ENCODE measurements around the gene OR52N4.

Gene OR52N4

DNA sequence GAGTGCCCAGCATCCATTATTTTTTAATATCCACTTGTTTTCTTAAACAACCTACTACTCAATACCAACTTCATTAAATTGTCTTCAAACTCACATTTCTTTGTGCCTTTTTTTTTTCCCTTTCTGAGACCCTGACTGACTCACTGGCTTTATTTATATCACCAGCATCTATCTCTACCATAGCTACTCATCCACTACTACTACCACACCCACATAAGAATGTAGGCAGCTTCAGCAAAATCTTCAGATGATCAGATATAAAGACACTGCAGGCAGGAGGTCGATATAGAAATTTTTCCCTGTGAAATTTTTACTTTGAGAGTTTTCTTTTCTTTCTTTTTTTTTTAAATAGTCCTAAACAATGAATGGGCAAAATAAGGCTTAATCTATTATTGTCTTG lies 15.6 kb upstream of the OR52N4 start:
- Histone ChIP-seq H3K9ac (ENCODE audit: low read length) (no peak overlapping the region), H3K4me3 (ENCODE audit: low read length) (no peak overlapping the region), H3K36me3 (ENCODE audit: control insufficient read depth, low read depth, low read length) (no peaks in the 10 kb centered on the region), H3K4me1 (ENCODE audit: control insufficient read depth, low read depth, low read length) (no peaks in the 10 kb centered on the region), H3K27me3 (ENCODE audit: control insufficient read depth, insufficient read depth, low read length) (no peaks in the 10 kb centered on the region), H3K9me3 (ENCODE audit: control insufficient read depth, low read depth, low read length) (no peaks in the 10 kb centered on the region), H3K27ac (ENCODE audit: low read length) (no peak overlapping the region)

DNA sequence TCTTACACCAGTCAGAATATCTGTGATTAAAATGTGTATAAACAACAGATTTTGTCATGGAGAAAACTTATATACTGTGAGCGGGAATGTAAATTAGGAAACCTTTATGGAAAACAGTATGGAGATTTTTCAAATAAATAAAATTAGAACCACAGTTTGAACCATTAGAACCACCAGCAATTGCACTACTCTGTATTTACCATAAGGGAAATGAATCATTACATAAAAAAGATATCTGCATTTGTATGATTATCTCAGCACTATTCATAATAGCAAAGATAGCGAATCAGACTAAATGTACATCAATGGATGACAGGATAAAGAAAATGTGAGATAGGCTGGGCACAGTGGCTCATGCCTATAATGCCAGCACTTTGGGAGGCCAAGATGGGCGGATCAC lies 7.4 kb upstream of the OR52N4 start:
- Histone ChIP-seq H3K9ac (ENCODE audit: low read length) (no peak overlapping the region), H3K36me3 (ENCODE audit: control insufficient read depth, low read depth, low read length) (no peaks in the 10 kb centered on the region), H3K27ac (ENCODE audit: low read length) (no peak overlapping the region), H3K9me3 (ENCODE audit: control insufficient read depth, low read depth, low read length) (no peaks in the 10 kb centered on the region), H3K4me3 (ENCODE audit: low read length) (no peak overlapping the region), H3K27me3 (ENCODE audit: control insufficient read depth, insufficient read depth, low read length) (no peaks in the 10 kb centered on the region), H3K4me1 (ENCODE audit: control insufficient read depth, low read depth, low read length) (no peaks in the 10 kb centered on the region)

DNA sequence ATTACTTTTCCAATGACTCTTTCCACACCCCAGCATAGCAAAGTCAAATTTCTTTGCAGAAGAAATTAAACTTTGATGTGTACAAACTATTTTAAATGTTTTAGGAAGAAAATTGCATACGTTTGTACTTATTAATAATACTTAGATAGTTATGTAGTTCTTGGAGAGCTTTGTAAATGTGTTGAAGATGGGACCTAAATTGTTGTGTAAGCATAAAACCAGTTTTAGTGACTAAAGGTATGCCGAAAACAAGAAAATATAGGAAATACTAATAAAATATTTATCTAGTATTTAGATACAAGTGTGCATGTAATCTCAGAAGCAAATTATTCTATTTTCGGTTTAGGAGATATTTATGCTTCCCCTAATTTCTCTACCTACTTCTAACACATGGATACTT lies 4.2 kb upstream of the OR52N4 start:
- Histone ChIP-seq H3K27ac (ENCODE audit: low read length) (no peak overlapping the region), H3K4me1 (ENCODE audit: control insufficient read depth, low read depth, low read length) (no peaks in the 10 kb centered on the region), H3K4me3 (ENCODE audit: low read length) (no peak overlapping the region), H3K27me3 (ENCODE audit: control insufficient read depth, insufficient read depth, low read length) (no peaks in the 10 kb centered on the region), H3K36me3 (ENCODE audit: control insufficient read depth, low read depth, low read length) (no peaks in the 10 kb centered on the region), H3K9me3 (ENCODE audit: control insufficient read depth, low read depth, low read length) (no peaks in the 10 kb centered on the region), H3K9ac (ENCODE audit: low read length) (no peak overlapping the region)

DNA sequence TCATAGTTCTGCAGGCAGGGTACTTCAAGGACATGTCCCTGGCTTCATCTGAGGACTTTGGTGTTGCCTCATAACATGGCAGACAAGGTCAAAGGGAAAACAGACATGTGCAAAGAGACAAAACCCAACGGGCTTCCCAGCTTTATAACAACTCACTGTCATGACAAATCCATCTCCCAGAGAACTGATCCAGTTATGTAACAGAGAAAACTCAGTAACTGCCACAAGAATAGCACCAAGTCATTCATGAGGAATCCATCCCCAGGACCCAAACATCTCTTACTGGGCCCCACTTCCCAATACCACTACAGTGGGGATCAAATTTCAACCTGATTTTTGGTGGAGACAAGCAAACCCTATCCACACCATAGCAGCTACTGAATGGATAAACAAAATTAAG lies 13.0 kb downstream of the OR52N4 start:
- H3K9ac ChIP-seq (ENCODE audit: low read length) = no peak overlapping the region
- no peaks in the 10 kb centered on the region for H3K4me1 ChIP-seq (ENCODE audit: control insufficient read depth, low read depth, low read length)
- H3K27ac ChIP-seq (ENCODE audit: low read length) = no peak overlapping the region
- no peaks in the 10 kb centered on the region for H3K9me3 ChIP-seq (ENCODE audit: control insufficient read depth, low read depth, low read length)
- no peaks in the 10 kb centered on the region for H3K36me3 ChIP-seq (ENCODE audit: control insufficient read depth, low read depth, low read length)
- H3K4me3 ChIP-seq (ENCODE audit: low read length) = no peak overlapping the region
- no peaks in the 10 kb centered on the region for H3K27me3 ChIP-seq (ENCODE audit: control insufficient read depth, insufficient read depth, low read length)

DNA sequence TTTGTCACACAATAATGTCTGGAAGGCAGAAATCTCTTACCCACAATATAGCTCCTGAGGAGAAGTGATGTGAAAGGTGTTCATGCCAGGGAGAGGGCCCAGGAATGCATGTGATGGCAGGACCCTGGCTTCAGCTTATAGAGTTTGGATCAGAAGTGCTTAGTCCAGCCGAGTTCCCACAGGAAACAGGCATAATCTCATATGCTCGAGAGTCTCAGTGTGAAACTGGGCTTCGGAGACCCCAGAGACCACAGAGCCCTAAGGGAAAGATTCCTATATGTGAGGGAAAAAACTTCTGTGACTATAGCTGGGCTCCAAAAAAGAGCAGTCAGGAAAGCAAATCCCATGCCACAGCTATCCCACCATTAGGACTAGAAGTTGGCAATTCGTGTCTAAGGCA lies 29.2 kb downstream of the OR52N4 start, which contains the start of gene OR52N5:
Gene OR52N5, minus strand, starts transcription at position 101 of the 400 bp plus-strand sequence. CDS start 4,721 bp downstream, outside the sequence.
- Histone ChIP-seq H3K4me1 (ENCODE audit: control insufficient read depth, low read depth, low read length) (no peaks in the 10 kb centered on the region), H3K4me3 (ENCODE audit: low read length) (no peak within 1 kb of the TSS), H3K27ac (ENCODE audit: low read length) (no peak within 1 kb of the TSS), H3K9me3 (ENCODE audit: control insufficient read depth, low read depth, low read length) (no peaks in the 10 kb centered on the region), H3K36me3 (ENCODE audit: control insufficient read depth, low read depth, low read length) (no peaks in the 10 kb centered on the region), H3K9ac (ENCODE audit: low read length) (no peak within 1 kb of the TSS), H3K27me3 (ENCODE audit: control insufficient read depth, insufficient read depth, low read length) (no peaks in the 10 kb centered on the region)

DNA sequence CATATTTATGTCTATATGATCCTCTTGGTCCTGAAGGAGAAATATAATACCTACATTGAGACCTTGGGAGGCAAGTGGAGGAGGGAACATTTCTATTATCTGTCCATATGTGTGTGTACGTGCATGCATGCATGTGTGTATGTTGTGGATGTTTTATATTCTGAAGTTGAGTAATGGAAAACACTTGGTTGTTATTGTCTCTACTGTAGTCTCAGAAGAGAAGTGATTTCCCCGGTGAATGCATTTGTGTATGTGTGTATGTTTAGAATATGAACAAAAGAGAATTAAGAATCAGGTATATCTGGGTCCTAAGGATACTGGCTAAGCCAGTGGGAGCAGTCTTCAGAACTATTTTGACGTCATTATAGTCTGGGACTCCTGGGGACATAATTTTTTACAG lies 37.1 kb downstream of the OR52N4 start, which contains the start of gene OR52N1:
Gene OR52N1, minus strand, starts transcription at position 101 of the 400 bp plus-strand sequence. CDS start 2,449 bp downstream, outside the sequence.
- Histone ChIP-seq H3K27me3 (ENCODE audit: control insufficient read depth, insufficient read depth, low read length) (no peaks in the 10 kb centered on the region), H3K4me3 (ENCODE audit: low read length) (no peak within 1 kb of the TSS)

DNA sequence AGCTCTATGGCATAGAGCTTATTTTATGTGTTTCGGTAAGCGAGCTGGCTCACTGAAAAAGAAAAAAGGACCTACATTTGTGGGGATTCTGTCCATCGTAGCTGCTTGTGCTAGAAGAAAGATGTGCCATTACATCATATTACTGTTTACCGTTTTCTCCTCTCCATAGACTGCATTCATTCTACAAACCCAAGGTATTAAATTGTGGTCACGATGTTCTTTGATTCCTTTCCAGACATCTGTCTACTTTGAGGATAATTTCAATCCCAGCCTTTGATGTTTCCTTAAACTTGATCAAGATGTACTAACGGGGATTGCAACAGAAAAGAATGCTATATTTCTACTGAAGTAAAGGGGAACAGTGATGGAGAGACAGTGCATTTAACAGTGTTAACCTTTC lies 42.5 kb downstream of the OR52N4 start:
- H3K27me3 ChIP-seq (ENCODE audit: control insufficient read depth, insufficient read depth, low read length) = no peaks in the 10 kb centered on the region
- no peaks in the 10 kb centered on the region for H3K4me1 ChIP-seq (ENCODE audit: control insufficient read depth, low read depth, low read length)
- H3K4me3 ChIP-seq (ENCODE audit: low read length) = no peak overlapping the region
- no peak overlapping the region for H3K27ac ChIP-seq (ENCODE audit: low read length)
- no peaks in the 10 kb centered on the region for H3K36me3 ChIP-seq (ENCODE audit: control insufficient read depth, low read depth, low read length)
- no peak overlapping the region for H3K9ac ChIP-seq (ENCODE audit: low read length)
- no peaks in the 10 kb centered on the region for H3K9me3 ChIP-seq (ENCODE audit: control insufficient read depth, low read depth, low read length)

More for the DNA sequence above, 37.1 kb downstream of the OR52N4 start, which contains the start of gene OR52N1:
- Histone ChIP-seq H3K9me3 (ENCODE audit: control insufficient read depth, low read depth, low read length) (no peaks in the 10 kb centered on the region), H3K9ac (ENCODE audit: low read length) (no peak within 1 kb of the TSS), H3K27ac (ENCODE audit: low read length) (no peak within 1 kb of the TSS), H3K4me1 (ENCODE audit: control insufficient read depth, low read depth, low read length) (no peaks in the 10 kb centered on the region), H3K36me3 (ENCODE audit: control insufficient read depth, low read depth, low read length) (no peaks in the 10 kb centered on the region)

DNA sequence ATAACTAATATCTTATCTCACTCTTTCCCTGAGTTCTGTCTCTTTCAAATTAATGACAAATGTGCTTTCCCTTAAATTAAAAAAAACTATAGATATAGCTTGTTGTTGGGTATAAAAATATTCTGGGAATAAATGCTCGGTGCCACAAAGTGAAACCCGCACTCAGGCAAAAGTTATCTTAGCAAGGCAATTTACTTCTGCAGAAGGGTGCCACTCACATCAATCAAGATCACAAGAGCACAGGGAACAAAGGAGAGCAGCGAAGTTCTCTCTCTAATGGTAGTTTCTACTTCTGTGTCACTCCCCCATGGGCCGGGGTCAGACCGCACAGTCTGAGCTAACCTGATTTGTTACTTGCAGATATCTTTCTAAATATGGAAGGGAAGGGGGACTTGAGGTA lies 49.9 kb downstream of the OR52N4 start:
- H3K4me3 ChIP-seq (ENCODE audit: low read length) = no peak overlapping the region
- H3K9me3 ChIP-seq (ENCODE audit: control insufficient read depth, low read depth, low read length) = no peaks in the 10 kb centered on the region
- H3K27me3 ChIP-seq (ENCODE audit: control insufficient read depth, insufficient read depth, low read length) = no peaks in the 10 kb centered on the region
- no peaks in the 10 kb centered on the region for H3K36me3 ChIP-seq (ENCODE audit: control insufficient read depth, low read depth, low read length)
- H3K4me1 ChIP-seq (ENCODE audit: control insufficient read depth, low read depth, low read length) = no peaks in the 10 kb centered on the region
- no peak overlapping the region for H3K27ac ChIP-seq (ENCODE audit: low read length)
- H3K9ac ChIP-seq (ENCODE audit: low read length) = no peak overlapping the region
